Panc1 (cell line): ENCODE measurements around the gene PKMYT1. TPM values are rescaled to one million over a fixed set of nuclear protein-coding genes. Genes with fewer than 3 reads are reported as not detected.
A peak's percentile ranks its signal among the peaks of the same experiment; 100 is the strongest.

Experiments
- ATAC-seq: fragments of 200-7000 bp; cut with Tn5 transposase; 2 replicates; pipeline ENCODE4 v1.9.1; 2020; ENCODE audit warnings: mild to moderate bottlenecking, moderate library complexity
- BruUV-seq: library from RNA; stranded (reverse); fragments of 400-500 nt; replicated peaks from 2 replicates; lab custom pipeline; 2021; lab: Mats Ljungman, UMichigan
- CTCF ChIA-PET: fragments of 300-600 bp; sonication (Branson Sonifier 250); formaldehyde crosslinking; loops from one replicate; lab custom pipeline; 2022; ENCODE audit warnings: antibody characterized with exemption; lab: Charles Lee
- POLR2A ChIA-PET: fragments of 300-600 bp; sonication (Branson Sonifier 250); formaldehyde crosslinking; loops from one replicate; lab custom pipeline; 2022; ENCODE audit warnings: antibody characterized with exemption; lab: Charles Lee
- DNase-seq: peaks from one replicate; pipeline ENCODE4 v3.0.0-alpha.2; 2010; ENCODE audit warnings: low read depth, low spot score
- H3K27ac ChIP-seq: 2 replicates; pipeline ENCODE4 v1.5.1; 2011; ENCODE audit warnings: mild to moderate bottlenecking, low read length, inconsistent platforms
- H3K27me3 ChIP-seq: fragments of 200-500 bp; sonication (Bioruptor generic); 2 replicates; pipeline ENCODE4 v1.6.0; 2014; ENCODE audit warnings: low read length, inconsistent platforms; ENCODE audit not compliant: control insufficient read depth, insufficient read depth
- H3K36me3 ChIP-seq: fragments of 200-500 bp; sonication (Bioruptor generic); 2 replicates; pipeline ENCODE4 v1.5.1; 2014; ENCODE audit warnings: inconsistent platforms, mild to moderate bottlenecking, low read length, moderate library complexity; ENCODE audit not compliant: control insufficient read depth, insufficient read depth
- H3K4me1 ChIP-seq: 2 replicates; pipeline ENCODE4 v1.5.1; 2011; ENCODE audit warnings: inconsistent platforms, mild to moderate bottlenecking, low read length, moderate library complexity; ENCODE audit not compliant: control insufficient read depth, insufficient read depth
- H3K4me3 ChIP-seq, 2 experiments: 2 replicates each; pipeline ENCODE4 v1.5.1; 2011 to 2012; ENCODE audit warnings: low read depth in 2 of 2, low read length in 2 of 2, mild to moderate bottlenecking in 2 of 2, inconsistent platforms in 1 of 2, moderate library complexity in 1 of 2
- H3K9me3 ChIP-seq: fragments of 200-500 bp; sonication (Bioruptor generic); 2 replicates; pipeline ENCODE4 v1.5.1; 2014; ENCODE audit warnings: low read depth, mild to moderate bottlenecking, inconsistent platforms, low read length, moderate library complexity; ENCODE audit not compliant: control insufficient read depth, insufficient read depth
- CTCF ChIP-seq: fragments of 450-650 bp; IDR thresholded peaks from 2 replicates; pipeline ENCODE4 v1.5.1; 2017; ENCODE audit warnings: mild to moderate bottlenecking
- POLR2AphosphoS5 ChIP-seq: IDR thresholded peaks from 2 replicates; pipeline ENCODE4 v1.6.1; 2012; ENCODE audit warnings: mild to moderate bottlenecking, low read depth, low read length, moderate library complexity
- REST ChIP-seq, 2 experiments: IDR thresholded peaks; 2 replicates each; pipeline ENCODE4 v1.6.1; 2011 to 2012; ENCODE audit warnings: low read depth in 2 of 2, control low read depth in 1 of 2, low read length in 1 of 2, mild to moderate bottlenecking in 1 of 2, moderate library complexity in 1 of 2; ENCODE audit not compliant: insufficient read depth in 1 of 2
- SIN3A ChIP-seq: IDR thresholded peaks from 2 replicates; pipeline ENCODE4 v1.6.1; 2012; ENCODE audit warnings: low read depth, mild to moderate bottlenecking, low read length, moderate library complexity, borderline replicate concordance; ENCODE audit not compliant: insufficient read depth
- TCF7L2 ChIP-seq: IDR thresholded peaks from 2 replicates; pipeline ENCODE4 v1.6.1; 2011; ENCODE audit warnings: mild to moderate bottlenecking, low read depth, low read length, inconsistent platforms
- in situ Hi-C: cut with HindIII; loops from 2 replicates; pipeline ENCODE4 v1.10.0; 2016; ENCODE audit warnings: low sequenced_read_pairs, low pct_unique_long_range_greater_than_20kb
- intact Hi-C: fragments of 100-400 bp; cut with micrococcal nuclease; formaldehyde crosslinking; loops from one replicate; pipeline ENCODE4 v1.10.0; 2022; ENCODE audit not compliant: unreplicated experiment
- total RNA-seq: library from RNA; stranded (reverse); gene quantifications from one replicate; pipeline ENCODE4 v1.2.1, GENCODE V29; 2021; ENCODE audit not compliant: unreplicated experiment

Gene PKMYT1
- total RNA-seq, 1 experiment from 2014 or later: 105 TPM

- H3K4me1 ChIP-seq: peaks cover 48% of the 10 kb centered on the region
- H3K9me3 ChIP-seq: no peaks in the 10 kb centered on the region
- H3K27me3 ChIP-seq: no peaks in the 10 kb centered on the region
- H3K27ac ChIP-seq: peak overlapping the region; percentile 85
- intact Hi-C loops: no loop called here
- no peak for ATAC-seq
- CTCF ChIA-PET: interaction anchor here (0.6 kb wide), 1 partner anchor 8 kb away, joined by 6 read pairs; no protein-coding TSS in a partner anchor
- in situ Hi-C loops: no loop called here
- TF ChIP-seq REST (IDR thresholded peaks at IDR 0.05; ENCODE audit: insufficient read depth in 1 of 2, low read depth in 2 of 2, low read length in 1 of 2): no peak
- no peak for TF ChIP-seq SIN3A
- TF ChIP-seq TCF7L2: no peak
- no peak for TF ChIP-seq POLR2AphosphoS5
- no peak for TF ChIP-seq CTCF
- peak overlapping the region; percentile 69 to 70 for H3K4me3 ChIP-seq
- no peak for DNase-seq
- no peaks in the 10 kb centered on the region for H3K36me3 ChIP-seq
- BruUV-seq: no TSS peak
- POLR2A ChIA-PET: no interaction called here
Measured at GRCh38 chr16:2970563-2970962, 9.7 kb downstream of the PKMYT1 start.

GRCh38 chr16:2969545-2970521 is 10.4 kb downstream of the PKMYT1 start:
- POLR2A ChIA-PET: no interaction called here
- peak overlapping the region; percentile 85 for H3K27ac ChIP-seq
- intact Hi-C loops: no loop called here

More at GRCh38 chr16:2969545-2970521, 10.4 kb downstream of the PKMYT1 start:
- CTCF ChIA-PET: interaction anchor here (0.6 kb wide), 4 partner anchors 8 to 320 kb away, joined by 4 to 9 read pairs (median 6); no protein-coding TSS in a partner anchor
- Histone ChIP-seq H3K36me3 (no peaks in the 10 kb centered on the region), H3K4me3 (peak overlapping the region; percentile 69 to 70), H3K9me3 (no peaks in the 10 kb centered on the region), H3K4me1 (peaks cover 48% of the 10 kb centered on the region), H3K27me3 (no peaks in the 10 kb centered on the region)
- DNase-seq (no peak), ATAC-seq (peak; percentile 55)
- in situ Hi-C loops: no loop called here
- TF ChIP-seq SIN3A: 0 out of 2 replicates have a peak, but pooled peaks have one; percentile 62
- TF ChIP-seq REST (IDR thresholded peaks at IDR 0.05; ENCODE audit: insufficient read depth in 1 of 2, low read depth in 2 of 2, low read length in 1 of 2): 0 out of 4 replicates have a peak, but pooled peaks of 1 of the 2 experiments have one; percentile 37
- TF ChIP-seq TCF7L2: no peak
- peak; percentile 85 for TF ChIP-seq CTCF
- TF ChIP-seq POLR2AphosphoS5: peak; percentile 53; the same call in 1 of the 2 replicates
- BruUV-seq: no TSS peak
